ENCODE data around the gene TSPO2.
"Not testable (repeated sequence)": the region's sequence is repeated elsewhere in the genome, so short reads cannot be mapped to it uniquely, and the experiment has no call there.

TSPO2 gene, protein sequence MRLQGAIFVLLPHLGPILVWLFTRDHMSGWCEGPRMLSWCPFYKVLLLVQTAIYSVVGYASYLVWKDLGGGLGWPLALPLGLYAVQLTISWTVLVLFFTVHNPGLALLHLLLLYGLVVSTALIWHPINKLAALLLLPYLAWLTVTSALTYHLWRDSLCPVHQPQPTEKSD

DNA sequence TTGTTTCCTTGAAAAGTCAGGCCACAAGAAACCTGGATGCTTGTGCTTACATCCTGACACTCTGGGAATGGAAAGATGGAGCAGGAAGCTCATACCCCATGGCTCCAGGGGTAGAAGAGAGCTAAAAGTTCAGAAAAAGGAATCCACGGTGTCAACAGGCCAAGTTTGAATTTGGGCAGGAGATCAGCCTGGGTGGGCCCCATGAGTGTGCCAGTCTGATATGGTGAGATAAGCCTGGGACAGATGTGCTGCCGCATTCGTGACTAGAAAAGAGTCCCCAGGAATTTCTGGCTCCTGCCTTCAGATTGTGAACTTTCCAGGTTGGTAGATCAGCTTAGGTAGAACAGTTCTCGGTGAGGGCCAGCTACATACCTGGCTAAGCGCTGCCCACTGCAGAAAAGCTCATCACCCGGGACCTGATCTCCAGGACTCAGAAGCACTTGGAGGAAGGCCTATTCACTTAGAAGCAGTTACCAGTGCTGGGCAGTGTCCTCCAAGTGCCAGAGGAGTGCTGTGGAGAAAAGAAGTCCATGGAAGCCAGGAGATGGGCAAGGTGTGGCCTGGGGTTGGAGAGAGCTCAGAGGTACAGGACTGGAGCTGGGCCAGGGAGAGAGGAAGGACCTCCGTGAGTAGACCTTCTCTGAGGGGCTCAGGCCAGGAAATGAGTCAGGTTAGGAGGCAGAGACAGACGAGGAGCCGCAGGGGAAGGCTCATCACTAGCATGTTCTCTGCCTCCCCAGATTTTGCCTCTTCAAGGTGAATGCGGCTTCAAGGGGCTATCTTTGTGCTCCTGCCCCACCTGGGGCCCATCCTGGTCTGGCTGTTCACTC, at the start of gene TSPO2:
Gene TSPO2 (plus strand): TSS at position 242 of the 830 bp plus-strand sequence. CDS start 519 bp downstream, at position 761.
- no peak for DNase-seq (ENCODE audit: low spot score)

DNA sequence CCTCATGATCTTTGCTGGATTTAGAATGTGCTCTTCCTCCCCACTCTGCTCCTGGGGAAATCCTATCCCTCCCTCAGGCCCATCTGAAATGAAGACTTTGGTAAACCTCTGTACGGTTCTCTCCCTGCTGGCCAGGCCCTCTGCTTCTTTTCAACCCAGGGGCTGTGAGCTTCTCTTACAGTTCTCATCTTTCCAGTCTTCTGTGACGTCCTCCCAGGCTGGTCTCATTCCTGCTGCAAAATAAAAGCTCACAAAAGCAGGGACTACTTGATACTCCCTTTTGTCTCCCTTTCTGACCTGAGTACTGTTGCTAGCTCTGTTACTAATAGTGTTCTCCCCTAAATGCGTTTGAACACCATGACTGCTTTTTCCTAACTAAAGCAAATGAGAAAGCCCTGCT, 49.5 kb upstream of the TSPO2 start:
- DNase-seq (ENCODE audit: low spot score): no peak

DNA sequence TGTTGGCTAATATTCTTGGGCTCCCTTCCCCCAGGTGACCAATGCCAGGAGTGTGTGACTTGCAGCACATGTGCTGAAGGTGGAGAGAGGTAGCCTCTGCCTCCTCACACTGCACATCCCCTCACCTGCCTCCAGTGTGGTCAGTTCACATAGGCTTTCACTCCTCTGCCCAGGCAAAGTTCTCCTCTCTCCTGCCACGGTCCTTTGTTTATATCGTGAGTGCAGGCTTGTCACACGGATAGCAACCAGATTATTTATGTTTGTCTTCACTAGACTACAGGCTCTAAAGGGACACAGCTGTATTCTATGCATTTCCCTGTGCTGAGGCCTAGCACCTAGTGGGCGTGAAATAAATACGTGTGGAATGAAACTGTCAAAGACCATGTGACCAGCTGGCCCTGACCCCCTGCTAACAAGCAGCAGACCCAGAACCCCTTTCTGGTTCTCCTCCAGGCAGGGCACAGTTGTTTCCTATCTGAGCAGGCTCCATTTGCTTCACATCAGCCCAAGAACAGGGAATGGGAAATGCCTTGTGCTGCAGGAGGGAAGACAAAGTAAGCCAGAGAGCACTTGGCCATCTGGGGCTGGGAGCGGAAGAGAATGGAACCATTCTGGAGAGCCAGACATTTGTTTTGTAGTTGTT, 45.6 kb upstream of the TSPO2 start:
- no peak for DNase-seq (ENCODE audit: low spot score)

DNA sequence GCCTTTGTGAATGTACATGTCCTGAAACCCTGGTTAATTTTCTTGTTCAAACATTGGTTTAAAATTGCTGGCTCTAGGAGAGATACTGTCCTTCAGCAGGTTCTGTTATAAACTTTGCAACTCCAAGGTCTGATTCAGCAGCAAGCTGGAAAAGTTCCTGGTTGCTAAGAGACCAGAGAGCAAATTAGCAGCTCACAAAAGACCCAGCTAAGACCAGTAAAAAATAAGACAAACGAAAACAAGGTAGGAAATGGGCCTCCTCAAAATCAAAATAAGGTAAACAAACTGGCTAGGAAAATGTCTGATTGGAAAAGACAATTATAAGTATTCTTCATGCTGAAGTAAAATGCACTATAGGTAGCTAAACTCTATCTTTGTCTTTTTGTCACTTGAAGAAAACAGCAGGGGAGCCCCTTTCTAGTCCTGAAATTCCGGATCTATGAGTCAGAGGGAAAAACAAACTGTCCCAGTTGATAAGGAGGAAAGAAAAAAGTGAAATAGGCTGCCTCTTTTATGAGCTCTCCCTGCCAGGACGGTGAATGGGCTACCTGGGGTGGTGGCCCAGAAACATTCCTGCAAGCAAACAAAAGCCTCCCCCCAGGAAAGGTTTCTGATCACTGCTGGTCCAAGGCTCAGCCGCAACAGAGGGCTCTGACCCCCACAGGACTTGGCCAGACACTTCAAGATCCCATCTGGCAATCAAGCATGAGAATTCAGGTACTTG, 44.9 kb upstream of the TSPO2 start:
- no peak for DNase-seq (ENCODE audit: low spot score)

DNA sequence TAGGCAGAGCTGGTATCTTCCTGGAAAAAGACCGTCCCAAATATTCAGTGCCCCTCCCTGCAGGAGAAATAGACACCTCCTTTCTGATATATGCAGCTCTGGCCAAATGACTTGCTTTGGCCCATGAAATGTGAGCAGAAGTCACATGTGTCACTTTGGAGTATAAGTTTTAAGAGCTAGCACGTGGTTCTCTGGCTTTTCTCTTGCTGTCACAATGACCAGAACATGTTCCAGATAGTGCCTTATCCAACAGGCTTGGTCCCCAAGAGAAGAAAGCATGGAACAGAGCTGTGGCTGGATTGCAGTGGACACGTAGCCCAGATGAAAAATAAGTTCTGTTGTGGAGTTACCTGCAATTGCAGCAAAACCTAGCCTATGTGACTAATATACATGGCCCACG, 43.6 kb upstream of the TSPO2 start:
- DNase-seq (ENCODE audit: low spot score): no peak

DNA sequence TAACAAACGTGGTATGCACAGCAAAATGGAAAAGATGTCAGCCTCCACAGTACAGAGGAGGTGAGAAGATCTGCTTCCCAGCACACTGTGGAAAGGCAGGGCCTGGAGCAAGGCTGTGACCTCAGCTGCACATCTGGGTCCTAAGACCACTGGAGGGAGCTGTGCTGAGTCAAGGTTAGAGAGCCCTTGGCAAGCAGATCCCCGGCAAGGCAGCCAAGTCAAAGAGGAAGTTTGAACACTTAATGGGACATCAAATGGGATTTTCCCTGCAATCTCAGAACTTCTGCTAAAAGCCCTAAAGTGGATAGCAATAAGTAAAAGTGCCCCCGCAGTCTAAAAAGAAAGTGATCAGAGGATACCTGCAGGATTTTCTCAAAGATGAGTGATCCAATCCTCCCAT, 42.7 kb upstream of the TSPO2 start:
- DNase-seq (ENCODE audit: low spot score): peak; percentile 62

DNA sequence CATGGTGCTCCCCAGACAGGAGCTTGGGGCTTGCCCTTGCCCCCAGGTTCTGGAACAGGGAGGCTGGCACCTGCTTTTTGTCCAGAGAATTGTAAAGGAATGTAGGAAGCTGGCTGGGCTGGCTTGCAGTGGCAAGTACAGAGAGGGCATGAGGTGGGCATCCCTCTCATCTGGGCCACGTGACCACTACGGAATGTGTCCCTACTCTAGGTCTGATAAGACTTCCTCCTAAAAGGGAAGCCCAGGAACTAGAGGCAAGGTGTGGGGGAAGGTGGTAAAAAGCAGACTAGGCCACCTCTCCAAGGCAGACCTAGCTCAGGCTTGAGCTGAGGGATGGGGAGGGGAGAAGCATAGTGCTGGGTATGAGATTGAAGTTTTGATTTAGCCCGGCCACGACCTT, 42.0 kb upstream of the TSPO2 start:
- no peak for DNase-seq (ENCODE audit: low spot score)

DNA sequence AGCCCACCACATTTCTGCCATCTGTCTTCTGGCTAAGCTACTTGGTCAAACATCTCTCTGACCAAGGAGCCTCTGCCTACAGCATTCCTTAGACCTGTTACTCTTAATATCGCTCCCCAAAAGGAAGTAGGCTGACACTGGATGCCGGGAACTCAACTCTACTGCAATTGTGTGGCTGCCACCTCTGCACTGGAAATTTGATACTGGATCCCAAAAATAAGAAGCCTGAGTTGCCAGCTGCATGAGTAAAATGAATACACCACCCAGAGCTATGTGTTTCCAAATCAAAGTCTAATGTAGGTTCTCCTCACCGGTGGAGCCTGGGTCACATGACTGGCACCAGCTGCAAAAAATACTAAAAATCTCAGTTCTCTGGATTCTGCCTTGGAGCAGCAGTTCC, 40.1 kb upstream of the TSPO2 start:
- DNase-seq (ENCODE audit: low spot score): no peak

DNA sequence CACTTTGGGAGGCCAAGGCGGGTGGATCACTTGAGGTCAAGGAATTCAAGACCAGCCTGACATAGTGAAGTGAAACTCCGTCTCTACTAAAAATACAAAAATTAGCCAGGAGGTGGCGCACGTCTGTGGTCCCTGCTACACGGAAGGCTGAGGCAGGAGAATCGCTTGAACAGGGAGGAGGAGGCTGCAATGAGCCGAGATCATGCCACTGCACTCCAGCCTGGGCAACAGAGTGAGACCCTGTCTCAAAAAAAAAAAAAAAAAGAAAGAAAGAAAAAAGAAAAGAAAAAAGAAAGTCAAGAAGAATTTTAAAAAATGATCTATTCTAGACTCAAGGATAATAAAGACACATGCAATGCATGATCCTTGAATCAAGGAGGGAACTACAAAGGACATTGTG, 36.0 kb upstream of the TSPO2 start:
- peak; percentile 76 for DNase-seq (ENCODE audit: low spot score)

DNA sequence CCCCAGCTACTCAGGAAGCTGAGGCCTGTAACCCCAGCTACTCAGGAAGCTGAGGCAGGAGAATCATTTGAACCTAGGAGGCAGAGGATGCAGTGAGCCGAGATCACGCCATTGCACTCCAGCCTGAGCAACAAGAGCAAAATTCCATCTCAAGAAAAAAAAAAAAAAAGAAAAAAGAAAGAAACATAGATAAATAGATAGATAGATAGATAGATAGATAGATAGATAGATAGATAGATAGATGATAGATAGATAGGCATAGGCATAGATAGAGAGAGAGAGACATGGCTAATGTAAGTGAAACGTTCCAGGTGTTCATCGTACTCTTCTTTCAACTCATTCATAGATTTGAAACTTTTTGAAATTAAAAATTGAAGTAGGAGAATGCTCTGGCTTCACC, 35.3 kb upstream of the TSPO2 start:
- DNase-seq (ENCODE audit: low spot score): not testable (repeated sequence)

DNA sequence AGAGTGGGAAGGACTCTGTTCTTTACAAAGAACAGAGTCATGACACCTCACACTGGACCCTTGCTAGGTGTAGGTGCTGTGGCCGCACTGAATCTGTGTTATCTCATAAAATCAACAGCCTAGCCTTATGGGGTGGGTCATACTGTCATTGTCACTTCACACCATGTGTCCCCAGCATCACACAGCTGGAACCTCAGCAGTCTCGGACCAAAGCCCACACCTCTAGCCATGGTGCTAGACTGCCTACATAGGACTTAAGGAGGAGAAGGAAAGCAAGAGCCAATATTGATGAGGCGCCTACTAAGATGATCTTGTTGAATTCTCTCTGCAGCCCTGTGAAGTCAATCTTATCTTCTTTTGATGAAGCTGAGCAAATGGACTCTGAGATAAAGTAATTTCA, 34.3 kb upstream of the TSPO2 start:
- no peak for DNase-seq (ENCODE audit: low spot score)

DNA sequence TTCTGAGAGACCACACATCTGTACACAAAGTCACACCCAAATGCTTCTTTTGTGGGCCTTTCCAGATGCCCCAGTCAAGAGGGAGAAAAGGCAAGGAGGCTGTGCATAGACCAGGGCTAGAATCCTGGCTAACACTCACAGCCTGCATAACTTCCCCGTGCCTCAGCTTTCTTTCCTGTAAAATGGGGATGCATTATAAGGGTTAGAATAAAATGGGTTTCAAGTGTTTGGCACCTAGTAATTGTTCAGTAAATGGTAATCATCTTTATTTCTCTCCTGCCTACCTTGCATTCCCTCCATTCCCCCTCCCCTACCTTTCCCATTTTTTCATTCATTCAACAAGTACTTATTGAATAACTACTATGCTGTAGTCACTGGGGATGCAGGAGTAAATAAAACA, 32.6 kb upstream of the TSPO2 start:
- no peak for DNase-seq (ENCODE audit: low spot score)

DNA sequence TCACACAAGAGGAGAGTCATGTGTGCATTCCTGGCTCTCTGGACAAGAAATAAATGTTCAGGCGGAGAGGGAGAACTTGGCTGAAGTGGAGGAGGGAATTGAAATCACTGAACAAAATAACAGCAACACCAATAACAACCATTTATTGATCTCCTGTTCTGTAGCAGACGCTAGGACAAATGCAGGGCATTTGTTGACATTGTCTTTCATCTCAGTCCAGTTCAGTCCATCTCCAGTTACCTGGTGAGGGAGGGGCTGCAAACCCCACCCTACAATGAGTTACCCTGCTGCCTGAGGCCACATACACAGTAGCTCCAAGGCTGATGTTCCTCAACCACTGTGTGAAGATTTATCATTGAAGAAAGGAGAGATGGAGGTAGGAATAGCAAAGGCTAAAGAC, 30.6 kb upstream of the TSPO2 start:
- no peak for DNase-seq (ENCODE audit: low spot score)

DNA sequence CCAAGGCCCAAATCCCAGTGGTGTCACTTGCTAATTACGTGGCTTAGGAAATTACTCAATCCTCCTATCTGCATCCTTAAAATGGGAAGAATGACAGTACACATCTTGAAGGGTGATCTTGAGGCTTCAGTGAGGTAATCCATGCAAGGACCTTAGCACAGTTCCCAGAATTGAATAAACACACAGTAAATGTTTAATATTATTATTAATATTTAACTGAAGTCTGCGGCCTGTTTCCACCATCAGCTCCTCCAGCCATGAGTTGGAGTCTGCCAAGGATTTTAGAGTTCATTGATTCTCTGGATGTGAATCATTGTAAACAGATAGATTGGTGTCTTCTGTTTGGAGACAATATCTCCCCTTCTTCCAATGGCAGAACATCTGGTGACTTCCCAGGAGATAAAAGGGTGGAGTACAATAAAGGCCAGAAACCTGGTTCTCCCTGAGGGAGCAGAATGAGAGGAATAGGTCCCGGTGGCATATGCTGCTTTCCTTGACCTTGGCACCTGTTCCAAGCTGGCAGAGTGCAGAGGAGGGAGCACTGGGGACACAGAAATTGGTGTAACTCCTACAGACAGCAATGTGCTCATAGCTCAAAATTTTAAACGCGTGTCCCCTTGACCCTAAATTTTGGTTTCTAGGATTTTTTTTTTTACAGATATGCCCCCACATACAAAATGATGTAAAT, 28.7 kb upstream of the TSPO2 start:
- DNase-seq (ENCODE audit: low spot score): no peak

DNA sequence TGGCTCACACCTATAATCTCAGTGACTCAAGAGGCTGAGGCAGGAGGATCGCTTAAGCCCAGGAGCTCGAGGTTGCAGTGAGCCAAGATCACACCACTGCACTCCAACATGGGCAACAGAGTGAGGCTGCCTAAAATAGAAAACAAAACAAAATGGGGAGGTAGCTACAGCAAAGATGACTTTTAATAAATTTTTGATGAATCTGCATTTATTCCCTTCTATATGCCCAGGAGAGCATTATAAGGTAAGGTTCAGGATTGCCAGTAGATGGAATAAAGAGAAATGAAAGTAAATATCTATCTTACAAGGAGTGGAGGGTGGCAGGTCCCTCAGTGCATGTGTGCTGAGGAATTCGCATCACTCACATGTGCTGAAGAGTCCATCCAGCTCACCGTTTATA, 27.5 kb upstream of the TSPO2 start:
- DNase-seq (ENCODE audit: low spot score): no peak

DNA sequence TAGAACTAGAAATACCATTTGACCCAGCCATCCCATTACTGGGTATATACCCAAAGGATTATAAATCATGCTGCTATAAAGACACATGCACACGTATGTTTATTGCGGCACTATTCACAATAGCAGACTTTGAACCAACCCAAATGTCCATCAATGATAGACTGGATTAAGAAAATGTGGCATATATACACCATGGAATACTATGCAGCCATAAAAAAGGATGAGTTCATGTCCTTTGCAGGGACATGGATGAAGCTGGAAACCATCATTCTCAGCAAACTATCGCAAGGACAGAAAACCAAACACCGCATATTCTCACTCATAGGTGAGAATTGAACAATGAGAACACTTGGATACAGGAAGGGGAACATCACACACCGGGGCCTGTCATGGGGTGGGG, 26.4 kb upstream of the TSPO2 start:
- DNase-seq (ENCODE audit: low spot score): not testable (repeated sequence)

DNA sequence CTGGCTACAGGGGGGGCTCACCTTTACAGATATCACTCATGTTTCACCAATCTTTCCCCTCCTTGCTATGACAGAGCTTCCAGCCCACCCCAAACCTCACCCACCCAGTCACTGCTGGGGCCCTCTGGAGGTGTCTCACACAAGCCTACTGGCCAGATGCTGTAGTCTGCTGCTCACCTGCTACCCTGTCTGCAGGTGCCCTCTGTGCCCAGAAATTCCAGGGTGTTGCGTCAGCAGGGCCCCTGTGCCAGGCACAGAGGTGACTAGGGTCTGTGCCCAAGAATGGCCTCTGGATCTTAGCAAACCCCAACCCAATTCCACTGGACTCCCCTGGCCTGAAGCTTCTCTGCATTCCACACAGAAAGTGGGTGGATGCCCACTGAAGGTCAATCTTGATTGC, 24.6 kb upstream of the TSPO2 start:
- no peak for DNase-seq (ENCODE audit: low spot score)

DNA sequence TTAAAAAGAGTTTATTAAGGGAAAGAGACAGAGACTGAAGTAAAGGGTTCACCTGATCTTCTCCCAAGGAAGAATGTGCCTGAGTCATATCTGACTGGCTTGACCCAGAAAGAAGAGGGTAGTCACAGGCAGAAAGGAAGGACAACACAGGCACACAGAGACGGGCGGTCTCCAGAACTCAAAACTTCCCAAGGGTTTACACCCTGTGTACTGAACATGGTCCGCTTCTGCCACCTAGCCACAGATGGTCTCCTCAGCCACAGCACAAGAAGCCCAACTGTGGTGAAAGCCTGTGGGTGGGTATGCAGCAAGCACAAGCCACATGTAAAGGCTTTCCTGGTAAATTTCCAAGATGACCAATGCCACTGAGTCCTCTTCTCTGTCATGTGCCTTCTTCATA, 20.4 kb upstream of the TSPO2 start:
- no peak for DNase-seq (ENCODE audit: low spot score)

DNA sequence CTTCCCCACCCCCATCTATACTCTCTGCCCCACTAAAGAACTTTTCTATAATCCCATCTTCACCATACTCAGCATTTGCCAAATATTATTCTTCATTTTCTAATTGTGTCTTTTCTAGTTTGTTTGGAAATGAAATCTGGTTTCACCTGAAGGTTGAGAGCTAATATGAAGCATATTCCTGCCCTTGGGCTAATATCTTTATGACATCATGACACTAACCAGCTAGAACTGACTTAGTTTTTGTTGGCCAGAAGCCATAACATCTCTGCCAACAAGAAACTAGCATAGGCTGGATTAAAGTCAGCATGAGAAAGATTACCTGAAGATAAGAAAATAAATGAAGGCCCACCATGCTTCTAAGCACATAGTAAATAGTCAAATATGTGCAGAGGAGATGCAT, 20.0 kb upstream of the TSPO2 start:
- DNase-seq (ENCODE audit: low spot score): no peak

DNA sequence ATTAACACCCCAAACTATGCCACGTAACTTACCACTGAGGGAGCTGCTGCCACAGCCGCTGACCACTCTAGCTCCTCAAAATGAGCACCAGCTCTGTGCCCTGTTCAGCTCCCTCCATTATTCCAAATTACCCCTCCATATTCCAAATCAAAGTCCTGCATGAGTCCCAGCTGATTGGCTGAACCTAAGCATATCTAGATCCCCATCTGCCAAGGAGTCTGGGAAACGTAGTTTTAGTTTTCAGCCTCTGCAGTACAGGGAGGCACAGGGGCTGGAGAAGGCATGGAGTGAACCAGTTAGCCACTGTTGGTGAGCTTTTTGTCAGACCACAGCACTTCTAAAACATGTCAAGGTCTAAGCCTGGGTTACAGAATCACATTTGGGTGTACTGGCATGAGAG, 19.2 kb upstream of the TSPO2 start:
- DNase-seq (ENCODE audit: low spot score): no peak

DNA sequence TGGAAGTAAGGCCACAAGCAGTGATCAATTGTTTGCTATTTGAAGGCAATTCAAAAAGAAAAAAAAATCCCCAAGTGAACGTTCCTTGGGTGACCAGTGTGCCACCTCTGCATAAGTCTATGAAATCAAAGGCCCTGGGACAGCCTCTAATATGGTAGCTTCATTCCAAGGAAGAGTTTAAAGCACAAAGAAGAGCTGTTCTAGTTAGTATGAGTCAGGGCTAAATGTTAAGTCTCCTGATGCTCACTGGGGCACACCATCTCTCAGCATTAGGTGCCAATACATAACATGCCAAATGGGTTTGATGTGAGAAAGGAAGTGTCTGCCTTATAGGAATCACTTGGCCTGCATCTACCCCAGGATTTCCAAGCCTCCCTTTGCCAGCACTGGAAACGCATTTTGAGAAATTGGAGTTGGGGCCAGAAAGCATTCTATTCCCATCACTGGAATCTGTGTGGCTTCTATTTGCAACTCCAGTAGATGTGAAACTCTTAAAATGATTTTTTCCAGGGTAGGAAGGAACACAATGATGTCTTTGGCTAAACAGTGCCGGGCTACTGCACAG, 16.2 kb upstream of the TSPO2 start:
- no peak for DNase-seq (ENCODE audit: low spot score)

DNA sequence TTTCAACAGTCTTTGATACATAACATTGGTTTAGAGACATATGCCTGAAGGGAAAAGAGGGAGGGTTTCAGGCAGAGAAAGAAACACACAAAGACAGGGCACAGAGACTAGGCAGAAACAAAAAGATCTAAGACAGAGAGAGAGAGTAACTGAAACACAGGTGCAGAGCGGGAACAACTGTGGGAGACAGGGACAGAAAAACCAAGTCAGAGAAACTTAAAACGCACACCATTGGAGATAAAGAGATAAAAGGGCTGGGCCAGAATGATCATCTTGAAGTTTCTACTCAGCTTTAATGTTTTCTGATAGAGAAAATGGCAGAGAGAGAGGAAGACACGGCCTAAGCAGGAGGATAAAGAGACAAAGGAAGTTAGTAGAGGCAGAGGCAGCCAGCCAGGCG, 15.0 kb upstream of the TSPO2 start:
- DNase-seq (ENCODE audit: low spot score): peak; percentile 8

Measured in NAMALWA (cell line).